Upper lobe of left lung (tissue), 6 donors: ENCODE measurements around the gene GALNT10. TPM values are rescaled to one million over a fixed set of nuclear protein-coding genes. Genes with fewer than 3 reads are reported as not detected.

Source experiments
- ATAC-seq, 2 donors: fragments of 200-7000 bp; cut with Tn5 transposase; one replicate each; pipeline ENCODE4 v1.9.1; 2022; ENCODE audit warnings: mild to moderate bottlenecking in 2 of 2, moderate library complexity in 2 of 2; ENCODE audit not compliant: low FRiP score in 2 of 2
- DNase-seq, 2 donors: peaks; one replicate each; pipeline ENCODE4 v3.0.0-alpha.2; 2019 to 2020
- H3K27ac ChIP-seq, 4 donors: fragments of 200-600 bp; sonication (generic); one replicate each; pipeline ENCODE4 v1.5.1; 2016 to 2019
- H3K27me3 ChIP-seq, 4 donors: fragments of 200-600 bp; sonication (generic); one replicate each; pipeline ENCODE4 v1.5.1; 2017 to 2019
- H3K36me3 ChIP-seq, 4 donors: fragments of 200-600 bp; sonication (generic); one replicate each; pipeline ENCODE4 v1.5.1; 2016 to 2019
- H3K4me1 ChIP-seq, 4 donors: fragments of 200-600 bp; sonication (generic); one replicate each; pipeline ENCODE4 v1.5.1; 2018 to 2019
- H3K4me3 ChIP-seq, 4 donors: fragments of 200-600 bp; sonication (generic); one replicate each; pipeline ENCODE4 v1.5.1; 2017 to 2019; ENCODE audit warnings: mild to moderate bottlenecking in 2 of 4, moderate library complexity in 1 of 4
- H3K9me3 ChIP-seq, 4 donors: fragments of 200-600 bp; sonication (generic); one replicate each; pipeline ENCODE4 v1.5.1; 2018 to 2019
- EP300 ChIP-seq, 4 donors: sonication (generic); formaldehyde crosslinking; IDR thresholded peaks; one replicate each; pipeline ENCODE4 v1.5.1; 2017; ENCODE audit warnings: antibody characterized with exemption in 4 of 4, control low read depth in 2 of 4
- POLR2A ChIP-seq, 4 donors: fragments of 450-650 bp; IDR thresholded peaks; one replicate each; pipeline ENCODE4 v1.5.1; 2016 to 2017; ENCODE audit warnings: antibody characterized with exemption in 4 of 4, mild to moderate bottlenecking in 2 of 4
- POLR2AphosphoS5 ChIP-seq, 2 donors: sonication (generic); formaldehyde crosslinking; IDR thresholded peaks; one replicate each; pipeline ENCODE4 v1.5.1; 2017; ENCODE audit warnings: antibody characterized with exemption in 2 of 2
- WGBS, 2 donors: methylation state at CpG; one replicate each; pipeline ENCODE4 v1.1.5; 2017 to 2018; 5-methylcytosine and 5-hydroxymethylcytosine counted together
- total RNA-seq, 6 donors: library from RNA; depleted of rRNA in 4 of 6; stranded (reverse); fragments of >200 nt in 4 of 6; gene quantifications; one replicate each; pipeline versions ENCODE4 v1.1.0 to v1.2.1, GENCODE V29; 2016 to 2021
- TF ChIP-seq, protein P1 (sequence below), 6 experiments: fragments of 450-650 bp in 4 of 6; fragments of 200-600 bp in 2 of 6; sonication (generic) in 2 of 6; IDR thresholded peaks; one replicate each; pipeline ENCODE4 v1.5.1; 2016 to 2019; ENCODE audit warnings: antibody characterized with exemption in 6 of 6
- donor health status: DM: no; HTN: no; CAD: no; lungs with moderate emphysema.
- donor health status: DM: no; HTN: yes; CAD: no; lungs with severe emphysema.

GALNT10 gene
- total RNA-seq, 6 donors from 2014 or later = 38.6 to 118 (median 66.4) TPM

DNA sequence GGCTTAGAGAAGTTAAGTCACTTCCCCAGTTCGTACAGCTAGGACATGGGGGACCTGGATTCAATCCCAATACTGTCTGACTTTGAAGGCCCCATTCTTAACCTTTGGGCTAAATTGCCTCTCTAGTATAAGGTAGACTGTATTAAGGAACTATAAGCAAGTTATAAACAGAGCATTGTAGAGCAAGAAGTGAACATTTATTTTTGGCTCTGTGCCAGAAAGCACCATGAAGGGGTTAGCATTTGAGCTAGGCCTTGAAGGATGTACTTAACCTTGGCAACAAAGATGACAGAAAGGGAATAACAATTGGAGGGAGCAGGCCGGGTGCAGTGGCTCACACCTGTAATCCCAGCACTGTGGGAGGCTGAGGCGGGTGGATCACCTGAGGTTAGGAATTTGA, 32.8 kb downstream of the GALNT10 start:
- Histone ChIP-seq H3K27me3 (no peaks in the 10 kb centered on the region), H3K9me3 (peaks cover 0 to 4% (median 0%) of the 10 kb centered on the region in 4 donors), H3K4me1 (peaks cover 6 to 14% (median 12%) of the 10 kb centered on the region in 4 donors), H3K27ac (no peak overlapping the region), H3K36me3 (peaks cover 0 to 7% (median 3%) of the 10 kb centered on the region in 4 donors), H3K4me3 (no peak overlapping the region)
- WGBS, 2 donors = 82 to 88% methylated on average over 3 of the region's 3 CpGs
- TF ChIP-seq EP300 (IDR thresholded peaks at IDR 0.05) (no peak), POLR2AphosphoS5 (IDR thresholded peaks at IDR 0.05) (no peak), POLR2A (IDR thresholded peaks at IDR 0.05) (no peak)
- TF ChIP-seq, protein P1, sequence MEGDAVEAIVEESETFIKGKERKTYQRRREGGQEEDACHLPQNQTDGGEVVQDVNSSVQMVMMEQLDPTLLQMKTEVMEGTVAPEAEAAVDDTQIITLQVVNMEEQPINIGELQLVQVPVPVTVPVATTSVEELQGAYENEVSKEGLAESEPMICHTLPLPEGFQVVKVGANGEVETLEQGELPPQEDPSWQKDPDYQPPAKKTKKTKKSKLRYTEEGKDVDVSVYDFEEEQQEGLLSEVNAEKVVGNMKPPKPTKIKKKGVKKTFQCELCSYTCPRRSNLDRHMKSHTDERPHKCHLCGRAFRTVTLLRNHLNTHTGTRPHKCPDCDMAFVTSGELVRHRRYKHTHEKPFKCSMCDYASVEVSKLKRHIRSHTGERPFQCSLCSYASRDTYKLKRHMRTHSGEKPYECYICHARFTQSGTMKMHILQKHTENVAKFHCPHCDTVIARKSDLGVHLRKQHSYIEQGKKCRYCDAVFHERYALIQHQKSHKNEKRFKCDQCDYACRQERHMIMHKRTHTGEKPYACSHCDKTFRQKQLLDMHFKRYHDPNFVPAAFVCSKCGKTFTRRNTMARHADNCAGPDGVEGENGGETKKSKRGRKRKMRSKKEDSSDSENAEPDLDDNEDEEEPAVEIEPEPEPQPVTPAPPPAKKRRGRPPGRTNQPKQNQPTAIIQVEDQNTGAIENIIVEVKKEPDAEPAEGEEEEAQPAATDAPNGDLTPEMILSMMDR (IDR thresholded peaks at IDR 0.05) = no peak
- no peak for DNase-seq
- no peak for ATAC-seq

DNA sequence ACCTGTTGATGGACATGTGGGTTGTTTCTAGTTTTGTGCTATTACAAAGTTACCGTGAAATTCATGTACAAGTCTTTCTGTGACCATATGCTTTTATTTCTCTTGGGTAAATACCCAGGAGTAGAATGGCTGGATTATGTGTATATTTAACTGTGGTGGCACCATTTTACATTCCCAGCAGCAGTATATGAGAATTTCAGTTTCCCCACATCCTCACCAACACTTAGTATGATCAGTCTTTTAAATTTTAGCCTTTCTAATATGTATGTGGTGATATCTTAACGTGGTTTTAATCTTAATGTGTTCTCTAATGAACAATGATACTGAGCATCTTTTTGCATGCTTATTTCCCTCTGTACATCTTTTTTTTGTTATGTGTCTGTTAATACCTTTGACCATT, 36.6 kb downstream of the GALNT10 start:
- WGBS, 2 donors = 50 to 75% methylated on average over 2 of the region's 2 CpGs

DNA sequence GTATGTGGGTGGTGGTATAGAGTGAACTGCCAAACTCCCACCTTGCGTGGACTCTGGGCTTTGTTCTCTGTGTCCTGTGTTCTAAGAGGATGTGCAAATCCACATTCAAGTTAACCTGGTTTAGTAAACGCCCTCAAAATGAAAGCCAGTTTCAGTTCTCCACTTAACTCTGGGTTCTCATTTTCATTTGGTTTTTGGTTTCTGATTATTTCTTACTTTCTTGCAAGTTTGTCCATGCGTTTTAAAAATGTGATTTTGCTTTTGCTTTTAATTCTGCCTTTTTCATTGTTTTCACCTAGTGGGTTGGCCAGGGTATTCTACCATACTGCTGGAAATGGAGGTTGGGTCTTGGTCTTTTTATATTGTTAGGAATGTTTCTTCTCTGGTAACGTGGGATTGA, 38.2 kb downstream of the GALNT10 start:
- no peaks in the 10 kb centered on the region for H3K4me1 ChIP-seq
- H3K27me3 ChIP-seq = no peaks in the 10 kb centered on the region
- DNase-seq (no peak), ATAC-seq (no peak)
- 74 to 84% methylated on average over 4 of the region's 4 CpGs for WGBS, 2 donors
- peaks cover 0 to 4% (median 0%) of the 10 kb centered on the region in 4 donors for H3K9me3 ChIP-seq
- H3K4me3 ChIP-seq = no peak overlapping the region
- H3K27ac ChIP-seq = no peak overlapping the region
- no peak for TF ChIP-seq EP300 (IDR thresholded peaks at IDR 0.05)
- TF ChIP-seq, protein P1 (IDR thresholded peaks at IDR 0.05) = no peak
- no peak for TF ChIP-seq POLR2A (IDR thresholded peaks at IDR 0.05)
- no peaks in the 10 kb centered on the region for H3K36me3 ChIP-seq

More for the DNA sequence above, 36.6 kb downstream of the GALNT10 start:
- no peaks in the 10 kb centered on the region for H3K36me3 ChIP-seq
- TF ChIP-seq POLR2A (IDR thresholded peaks at IDR 0.05) = no peak
- ATAC-seq = no peak
- no peak overlapping the region for H3K27ac ChIP-seq
- peaks cover 0 to 4% (median under 1%) of the 10 kb centered on the region in 4 donors for H3K4me1 ChIP-seq
- no peak overlapping the region for H3K4me3 ChIP-seq
- H3K9me3 ChIP-seq = peaks cover 0 to 4% (median 0%) of the 10 kb centered on the region in 4 donors
- no peak for DNase-seq
- H3K27me3 ChIP-seq = no peaks in the 10 kb centered on the region

DNA sequence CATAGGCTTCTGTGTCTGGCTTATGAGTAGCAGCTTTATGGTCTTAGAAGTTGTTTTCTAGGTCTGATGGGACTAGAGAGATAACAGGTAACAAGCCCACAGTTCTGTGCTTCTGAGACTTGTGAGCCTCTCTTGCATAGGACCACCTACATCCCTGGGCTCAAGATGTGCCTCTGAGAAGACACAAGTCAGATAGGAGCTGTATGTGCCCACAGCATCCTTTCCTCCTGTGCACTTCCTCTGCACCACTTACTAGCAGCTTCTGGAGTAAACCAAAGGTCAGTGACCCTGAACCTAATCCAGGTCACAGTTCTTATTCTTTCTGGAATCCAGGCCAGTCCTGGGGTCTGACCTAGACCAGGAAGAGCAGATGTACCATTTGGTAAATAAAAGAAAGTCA, 40.0 kb downstream of the GALNT10 start:
- no peak for DNase-seq

DNA sequence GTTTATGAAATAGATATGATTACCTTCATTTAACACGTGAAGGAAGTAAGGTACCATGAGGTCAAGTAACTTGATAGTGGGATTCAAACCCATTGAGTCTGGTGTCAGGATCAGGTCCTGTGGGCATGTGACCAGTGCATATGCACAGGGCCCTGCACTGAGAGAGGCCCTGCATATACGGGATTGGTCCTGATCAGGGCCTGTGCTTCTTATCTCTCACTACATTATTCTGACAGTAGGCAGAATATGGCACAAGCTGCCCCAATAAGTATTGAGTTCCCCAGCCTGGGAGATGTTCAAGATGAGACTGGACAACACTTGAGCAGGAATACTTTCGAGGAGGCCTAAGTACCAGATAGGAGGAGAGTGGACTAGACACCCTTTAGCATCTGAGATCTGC, 44.0 kb downstream of the GALNT10 start:
- Histone ChIP-seq H3K4me3 (no peak overlapping the region), H3K27ac (no peak overlapping the region), H3K27me3 (no peaks in the 10 kb centered on the region), H3K9me3 (no peaks in the 10 kb centered on the region), H3K4me1 (no peaks in the 10 kb centered on the region), H3K36me3 (no peaks in the 10 kb centered on the region)
- WGBS, 2 donors = 94 to 96% methylated on average over 3 of the region's 3 CpGs
- ATAC-seq (no peak), DNase-seq (no peak)
- TF ChIP-seq EP300 (IDR thresholded peaks at IDR 0.05) = no peak
- TF ChIP-seq, protein P1 (IDR thresholded peaks at IDR 0.05) = no peak
- no peak for TF ChIP-seq POLR2A (IDR thresholded peaks at IDR 0.05)
- no peak for TF ChIP-seq POLR2AphosphoS5 (IDR thresholded peaks at IDR 0.05)

More for the DNA sequence above, 40.0 kb downstream of the GALNT10 start:
- ATAC-seq = no peak
- TF ChIP-seq, protein P1 (IDR thresholded peaks at IDR 0.05) = no peak
- no peak for TF ChIP-seq POLR2AphosphoS5 (IDR thresholded peaks at IDR 0.05)
- TF ChIP-seq EP300 (IDR thresholded peaks at IDR 0.05) = no peak
- no peak for TF ChIP-seq POLR2A (IDR thresholded peaks at IDR 0.05)
- Histone ChIP-seq H3K27ac (no peak overlapping the region), H3K36me3 (no peaks in the 10 kb centered on the region), H3K4me3 (no peak overlapping the region), H3K4me1 (no peaks in the 10 kb centered on the region), H3K9me3 (peaks cover 0 to 4% (median 0%) of the 10 kb centered on the region in 4 donors), H3K27me3 (no peaks in the 10 kb centered on the region)
